A549 treated with CpdA at 1 μM for 4 hours (cell line): ENCODE results near the gene MTARC1. TPM values are rescaled to one million over a fixed set of nuclear protein-coding genes. Genes with fewer than 3 reads are reported as not detected.

ENCODE experiments used
- total RNA-seq: library from RNA; stranded (reverse); fragments of 200-300 nt; extraction: Qiagen RNA extraction; gene quantifications from 5 replicates; pipeline ENCODE4 v1.2.3, GENCODE V29; 2022; ENCODE audit warnings: low read depth

The MTARC1 gene
- 8.6 to 12.6 TPM (median 9.7 TPM) in 5 replicates for total RNA-seq

GRCh38 chr1:220786337-220787068, at the start of gene MTARC1:
TSS of gene MTARC1 (plus strand) at chr1:220786913. CDS start at chr1:220786945, 32 bp downstream.

GRCh38 chr1:220748089-220748934, 38.4 kb upstream of the MTARC1 start, which contains the start of gene MTARC2:
TSS of gene MTARC2 (plus strand) at chr1:220748322. CDS start at chr1:220748532, 210 bp downstream.

Other genes starting within 250 kb of the MTARC1 start
- gene C1orf115, start 96.5 kb upstream of the MTARC1 start, total RNA-seq = 4.4 to 5.8 TPM (median 5.2 TPM) in 5 replicates
- gene MTARC2, start 38.6 kb upstream of the MTARC1 start, total RNA-seq = 7.6 to 14.2 TPM (median 9.5 TPM) in 5 replicates
- gene HLX, start 92.5 kb downstream of the MTARC1 start, total RNA-seq = 4.2 to 5.9 TPM (median 5.1 TPM) in 5 replicates